AG09309 (cell line): ENCODE measurements around the gene RPGRIP1L.

Experiments used
- DNase-seq: peaks from one replicate; pipeline ENCODE4 v3.0.0-alpha.2; 2010; ENCODE audit warnings: low read depth
- H3K4me3 ChIP-seq: 2 replicates; pipeline ENCODE4 v1.5.1; 2011; ENCODE audit warnings: mild to moderate bottlenecking, low read depth, low read length, moderate library complexity; ENCODE audit not compliant: control insufficient read depth
- TF ChIP-seq, protein P1 (sequence below): IDR thresholded peaks from 2 replicates; pipeline ENCODE4 v1.5.1; 2011; ENCODE audit warnings: mild to moderate bottlenecking, low read depth, low read length, inconsistent platforms; ENCODE audit not compliant: insufficient read depth, control insufficient read depth; ENCODE audit errors: missing control alignments

The RPGRIP1L gene

GRCh38 chr16:53703590-53704444 lies at the start of gene RPGRIP1L, which contains the start of gene FTO:
RPGRIP1L (minus strand) TSS chr16:53703859; CDS start chr16:53700723, 3,136 bp downstream.
FTO (plus strand) TSS chr16:53704156.
- H3K4me3 ChIP-seq, result peak within 1 kb of the TSS; percentile 93
- TF ChIP-seq, protein P1, sequence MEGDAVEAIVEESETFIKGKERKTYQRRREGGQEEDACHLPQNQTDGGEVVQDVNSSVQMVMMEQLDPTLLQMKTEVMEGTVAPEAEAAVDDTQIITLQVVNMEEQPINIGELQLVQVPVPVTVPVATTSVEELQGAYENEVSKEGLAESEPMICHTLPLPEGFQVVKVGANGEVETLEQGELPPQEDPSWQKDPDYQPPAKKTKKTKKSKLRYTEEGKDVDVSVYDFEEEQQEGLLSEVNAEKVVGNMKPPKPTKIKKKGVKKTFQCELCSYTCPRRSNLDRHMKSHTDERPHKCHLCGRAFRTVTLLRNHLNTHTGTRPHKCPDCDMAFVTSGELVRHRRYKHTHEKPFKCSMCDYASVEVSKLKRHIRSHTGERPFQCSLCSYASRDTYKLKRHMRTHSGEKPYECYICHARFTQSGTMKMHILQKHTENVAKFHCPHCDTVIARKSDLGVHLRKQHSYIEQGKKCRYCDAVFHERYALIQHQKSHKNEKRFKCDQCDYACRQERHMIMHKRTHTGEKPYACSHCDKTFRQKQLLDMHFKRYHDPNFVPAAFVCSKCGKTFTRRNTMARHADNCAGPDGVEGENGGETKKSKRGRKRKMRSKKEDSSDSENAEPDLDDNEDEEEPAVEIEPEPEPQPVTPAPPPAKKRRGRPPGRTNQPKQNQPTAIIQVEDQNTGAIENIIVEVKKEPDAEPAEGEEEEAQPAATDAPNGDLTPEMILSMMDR, result no peak
- DNase-seq, result peak; percentile 97

DNA sequence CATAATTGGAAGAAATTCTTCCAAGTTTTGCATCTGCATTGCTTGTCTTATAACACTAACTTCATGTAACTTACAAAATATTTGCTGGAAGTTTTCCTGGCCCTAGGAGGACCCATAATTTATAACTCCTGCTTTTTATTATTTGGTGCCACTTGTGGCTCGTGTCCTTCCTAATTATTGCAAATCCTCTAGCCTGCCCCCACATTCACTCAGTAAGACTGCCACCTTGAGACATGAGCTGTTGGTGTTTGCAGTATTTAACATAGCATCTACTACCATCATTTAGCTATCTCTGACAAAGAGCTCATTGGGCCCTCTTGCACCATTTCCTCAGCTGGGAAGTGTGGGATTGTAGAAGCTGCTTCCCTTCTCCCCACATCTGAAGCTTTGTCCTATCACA lies 49.8 kb upstream of the RPGRIP1L start:
- no peak overlapping the region for H3K4me3 ChIP-seq
- TF ChIP-seq, protein P1, result no peak
- no peak for DNase-seq

GRCh38 chr16:53752560-53752959 lies 48.9 kb upstream of the RPGRIP1L start:
- DNase-seq, result no peak
- TF ChIP-seq, protein P1, result no peak
- no peak overlapping the region for H3K4me3 ChIP-seq

DNA sequence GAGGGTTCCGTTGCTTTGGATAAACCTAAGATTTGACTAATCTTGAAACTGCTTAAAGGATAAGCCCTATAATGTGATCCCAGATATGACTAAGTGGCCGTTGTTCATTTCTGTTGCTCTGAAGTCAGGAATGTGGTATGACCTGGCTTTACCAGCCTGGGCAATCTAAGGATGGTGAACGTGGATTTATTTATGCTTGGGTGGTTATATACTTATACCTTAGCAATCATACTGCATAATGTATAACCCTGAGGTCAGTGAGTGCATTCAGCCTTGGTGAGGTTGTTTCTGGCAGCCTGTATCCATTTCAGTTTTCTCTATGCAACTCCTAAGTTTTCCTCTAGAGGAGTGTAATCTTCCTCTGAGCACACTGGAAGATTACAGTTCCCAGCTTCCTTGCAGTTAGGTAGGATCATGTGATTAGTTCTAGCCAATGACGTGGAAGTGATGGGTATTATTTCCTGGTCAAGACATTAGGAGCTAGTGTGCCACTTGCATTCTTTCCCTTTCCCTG lies 42.2 kb upstream of the RPGRIP1L start:
- no peak for DNase-seq
- no peak overlapping the region for H3K4me3 ChIP-seq
- TF ChIP-seq, protein P1, result peak; percentile 44

DNA sequence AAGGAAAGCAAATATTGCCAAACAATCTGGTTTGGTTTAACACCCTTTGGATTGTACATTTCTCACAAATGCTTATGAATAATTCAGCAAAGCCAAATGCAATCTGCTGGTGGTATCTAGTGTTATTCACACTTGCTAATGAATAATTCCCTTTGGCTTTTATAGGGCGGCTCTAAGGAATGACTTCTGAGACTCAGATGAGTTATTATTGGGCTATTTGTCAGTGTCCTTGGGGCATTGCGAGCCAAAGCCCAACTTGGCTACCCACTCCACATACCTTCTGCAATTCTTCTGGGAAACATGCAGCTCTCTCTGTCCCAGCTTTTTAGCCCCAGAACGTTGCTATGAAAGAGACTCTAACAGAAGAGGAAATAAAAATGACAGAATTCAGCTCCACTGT lies 41.4 kb upstream of the RPGRIP1L start:
- TF ChIP-seq, protein P1, result no peak
- H3K4me3 ChIP-seq, result no peak overlapping the region
- DNase-seq, result peak; percentile 43

- DNase-seq, result no peak
- no peak overlapping the region for H3K4me3 ChIP-seq
- TF ChIP-seq, protein P1, result no peak
Measured at GRCh38 chr16:53744449-53744848, 40.8 kb upstream of the RPGRIP1L start.
